ENCODE measurements around the gene CENPN.
A peak's percentile ranks its signal among the peaks of the same experiment; 100 is the strongest.

CENPN gene

DNA sequence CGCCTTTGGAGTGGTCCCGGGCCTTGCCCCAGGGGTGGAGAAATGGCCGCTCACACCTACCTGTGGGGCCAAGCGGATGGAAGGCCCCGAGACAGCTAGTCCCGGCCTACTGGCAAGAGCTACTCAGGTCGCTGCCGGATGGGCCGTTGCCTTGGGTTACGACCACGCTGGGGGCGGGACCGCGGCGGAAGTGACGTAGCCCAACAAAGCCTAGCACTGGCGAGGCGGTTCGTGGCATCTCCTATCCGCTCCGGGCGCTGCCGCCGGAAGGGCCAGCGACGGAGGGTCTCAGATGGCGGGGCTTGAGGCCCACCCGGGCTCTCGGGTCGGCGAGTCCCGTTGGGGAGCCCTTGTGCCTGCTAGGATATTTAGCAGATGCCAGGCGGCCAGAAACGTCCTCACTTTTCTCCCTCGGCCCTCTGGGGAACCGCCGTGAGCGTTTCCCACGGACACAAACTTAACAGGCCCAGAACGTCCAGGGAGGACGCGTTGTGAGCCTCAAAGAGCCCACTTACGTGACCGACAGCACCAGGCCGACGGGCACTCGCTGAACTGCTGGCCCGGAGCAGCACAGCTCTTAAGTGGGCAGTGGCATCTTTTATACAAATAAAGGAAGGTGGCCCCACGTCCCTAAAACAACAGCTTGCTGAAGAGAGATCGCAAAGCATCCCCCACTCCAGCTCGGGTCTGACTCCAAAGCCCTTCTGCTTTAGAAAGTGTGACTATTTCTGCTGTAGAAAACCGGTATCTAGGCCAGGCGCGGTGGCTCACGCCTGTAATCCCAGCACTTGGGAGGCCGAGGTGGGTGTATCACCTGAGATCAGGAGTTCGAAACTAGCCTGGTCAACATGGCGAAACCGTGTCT lies 70.3 kb downstream of the CENPN start, which contains the start of gene C16orf46:
TSS of gene C16orf46 (minus strand) at position 163 of the 865 bp plus-strand sequence. CDS start 13,283 bp downstream, outside the sequence.
- DNase-seq (ENCODE audit: low spot score) = peak; percentile 99

DNA sequence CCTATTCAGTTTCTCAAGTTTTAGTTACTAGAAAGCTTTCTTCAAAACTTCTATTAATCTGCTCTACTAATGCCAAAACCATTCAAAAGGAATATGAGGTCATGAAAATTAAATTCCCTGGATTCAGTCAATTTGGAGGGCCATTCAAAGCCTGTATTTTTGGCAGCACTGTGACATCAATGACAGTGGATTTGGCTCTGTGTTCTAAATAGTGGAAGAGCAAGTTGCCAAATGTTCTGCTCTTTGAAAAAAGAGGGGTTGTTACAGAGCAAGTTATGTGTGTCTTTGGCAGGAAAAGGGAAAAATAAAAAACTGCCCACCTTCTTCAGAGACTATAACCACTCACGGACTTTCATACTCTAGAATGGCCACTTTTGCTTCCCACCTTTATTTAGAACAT lies 73.2 kb downstream of the CENPN start:
- DNase-seq (ENCODE audit: low spot score) = no peak

DNA sequence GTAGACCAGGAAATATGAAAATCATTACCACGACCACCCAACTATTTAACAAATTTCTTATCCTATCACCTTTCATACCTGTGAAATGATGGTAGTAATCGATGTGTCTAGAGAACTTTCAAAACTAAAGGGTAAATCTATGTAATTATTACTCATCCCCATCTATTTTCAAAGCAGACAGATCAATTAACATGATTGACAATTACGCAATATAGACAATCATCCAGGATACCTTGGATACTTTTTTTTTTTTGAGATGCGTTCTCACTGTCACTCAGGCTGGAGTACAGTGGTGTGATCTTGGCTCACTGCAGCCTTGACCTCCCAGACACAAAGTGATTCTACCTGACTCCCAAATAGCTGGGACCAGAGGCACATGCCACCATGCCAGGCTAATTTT lies 74.0 kb downstream of the CENPN start:
- DNase-seq (ENCODE audit: low spot score) = no peak

All from ecto neural progenitor cell (in vitro differentiated cells).